ENCODE data around the gene GAS6. TPM values are rescaled to one million over a fixed set of nuclear protein-coding genes. Genes with fewer than 3 reads are reported as not detected.

The GAS6 gene
- total RNA-seq, 1 donor from 2014 or later: 14.8 TPM

DNA sequence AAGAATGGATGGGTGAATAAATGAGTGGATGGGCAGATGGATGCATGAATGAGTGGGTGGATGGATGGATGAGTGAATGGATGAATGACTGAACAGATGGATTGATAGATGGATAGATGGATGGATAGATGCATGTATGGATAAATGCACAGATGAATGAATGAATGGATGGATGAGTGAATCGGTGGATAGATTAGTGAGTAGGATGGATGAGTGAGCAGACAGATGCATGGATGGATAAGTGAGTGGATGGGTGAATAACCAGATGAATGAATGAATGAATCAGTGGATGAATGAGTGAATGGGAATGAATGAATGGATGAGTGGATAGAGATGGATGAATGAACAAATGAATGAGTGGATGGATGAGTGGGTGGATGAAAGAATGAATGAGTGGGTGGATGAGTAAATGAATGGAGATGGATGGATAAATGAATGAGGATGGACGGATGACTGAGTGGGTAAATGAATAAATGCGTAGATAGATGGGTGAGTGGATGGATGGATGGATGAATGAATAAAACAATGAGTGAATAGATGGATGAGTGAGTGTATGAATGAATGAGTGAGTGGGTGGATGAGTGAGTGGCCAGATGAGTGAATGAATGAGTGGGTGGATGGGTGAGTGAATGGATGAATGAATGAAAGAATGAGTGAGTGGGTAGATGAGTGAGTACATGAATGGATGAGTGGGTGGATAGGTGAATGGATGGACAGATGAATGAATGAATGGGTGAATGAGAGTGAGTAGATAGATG lies 13.0 kb downstream of the GAS6 start:
- no peaks in the 10 kb centered on the region for H3K4me1 Mint-ChIP-seq (ENCODE audit: unreplicated experiment)
- H3K27me3 Mint-ChIP-seq (ENCODE audit: unreplicated experiment): no peaks in the 10 kb centered on the region
- H3K36me3 Mint-ChIP-seq (ENCODE audit: unreplicated experiment): no peaks in the 10 kb centered on the region
- no peak for TF ChIP-seq CTCF (IDR thresholded peaks at IDR 0.05)
- no peaks in the 10 kb centered on the region for H3K9me3 Mint-ChIP-seq (ENCODE audit: unreplicated experiment)
- DNase-seq (ENCODE audit: extremely low spot score, unreplicated experiment): no peak
- no peak overlapping the region for H3K4me3 Mint-ChIP-seq (ENCODE audit: unreplicated experiment)
- no peak overlapping the region for H3K27ac Mint-ChIP-seq (ENCODE audit: unreplicated experiment)

DNA sequence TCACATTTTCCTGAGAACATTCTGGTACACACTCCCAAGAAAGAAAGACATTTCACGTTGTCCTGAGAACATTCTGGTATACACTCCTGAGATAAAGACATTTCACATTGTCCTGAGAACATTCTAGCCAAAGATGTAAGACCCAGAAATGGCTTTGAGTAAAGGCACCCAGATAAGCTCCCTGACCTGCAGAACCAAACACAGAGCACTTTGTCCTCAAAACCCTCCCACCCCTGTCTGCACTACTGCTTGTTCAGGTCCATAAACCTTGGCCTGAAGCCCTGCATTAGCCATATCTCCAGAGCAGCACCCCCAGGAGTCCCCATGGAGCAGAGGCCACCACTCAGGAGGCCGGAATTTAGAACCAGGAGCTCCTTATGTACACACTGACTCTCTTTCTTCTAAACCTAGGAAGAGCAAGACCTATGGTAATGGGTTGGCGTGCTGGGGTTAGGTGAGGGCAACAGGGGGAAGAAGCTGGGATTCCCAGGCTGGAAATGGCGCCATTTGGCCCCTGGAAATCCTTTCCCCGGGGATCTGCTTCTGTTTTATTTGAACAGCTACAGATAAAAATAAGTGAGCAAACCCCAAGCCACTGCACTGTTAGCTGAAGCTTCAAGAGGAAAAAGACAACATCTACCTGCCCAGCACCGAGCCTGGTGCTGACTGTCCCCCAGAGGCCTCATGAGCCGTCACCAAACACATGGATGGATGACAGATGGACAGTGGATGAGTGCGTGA lies 13.7 kb downstream of the GAS6 start:
- DNase-seq (ENCODE audit: extremely low spot score, unreplicated experiment): no peak
- Mint-ChIP-seq H3K4me3 (ENCODE audit: unreplicated experiment) (no peak overlapping the region), H3K4me1 (ENCODE audit: unreplicated experiment) (no peaks in the 10 kb centered on the region), H3K27ac (ENCODE audit: unreplicated experiment) (no peak overlapping the region), H3K36me3 (ENCODE audit: unreplicated experiment) (peaks cover 3% of the 10 kb centered on the region), H3K9me3 (ENCODE audit: unreplicated experiment) (no peaks in the 10 kb centered on the region), H3K27me3 (ENCODE audit: unreplicated experiment) (no peaks in the 10 kb centered on the region)
- no peak for TF ChIP-seq CTCF (IDR thresholded peaks at IDR 0.05)

DNA sequence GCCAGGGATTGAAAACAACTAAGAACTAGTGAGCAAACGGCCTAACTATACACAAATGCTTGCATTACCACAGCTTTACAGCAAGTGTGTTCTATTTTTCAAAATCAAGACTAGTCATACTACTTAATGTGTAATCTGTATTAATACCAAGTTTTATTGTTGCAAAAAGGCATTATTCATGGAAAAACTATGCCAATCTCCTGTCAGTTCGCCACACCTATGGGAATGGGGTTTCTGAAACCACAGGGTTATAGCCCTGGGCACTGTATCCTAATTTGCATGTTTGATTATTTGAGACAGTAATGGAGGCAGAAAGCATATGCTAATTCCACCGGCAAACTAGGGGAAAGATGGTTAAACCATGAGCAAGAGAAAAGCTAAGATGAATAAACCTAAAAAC lies 14.3 kb downstream of the GAS6 start:
- Mint-ChIP-seq H3K27ac (ENCODE audit: unreplicated experiment) (no peak overlapping the region), H3K36me3 (ENCODE audit: unreplicated experiment) (peaks cover 3% of the 10 kb centered on the region), H3K9me3 (ENCODE audit: unreplicated experiment) (no peaks in the 10 kb centered on the region), H3K4me3 (ENCODE audit: unreplicated experiment) (no peak overlapping the region), H3K4me1 (ENCODE audit: unreplicated experiment) (no peaks in the 10 kb centered on the region), H3K27me3 (ENCODE audit: unreplicated experiment) (no peaks in the 10 kb centered on the region)
- DNase-seq (ENCODE audit: extremely low spot score, unreplicated experiment): no peak
- no peak for TF ChIP-seq CTCF (IDR thresholded peaks at IDR 0.05)

DNA sequence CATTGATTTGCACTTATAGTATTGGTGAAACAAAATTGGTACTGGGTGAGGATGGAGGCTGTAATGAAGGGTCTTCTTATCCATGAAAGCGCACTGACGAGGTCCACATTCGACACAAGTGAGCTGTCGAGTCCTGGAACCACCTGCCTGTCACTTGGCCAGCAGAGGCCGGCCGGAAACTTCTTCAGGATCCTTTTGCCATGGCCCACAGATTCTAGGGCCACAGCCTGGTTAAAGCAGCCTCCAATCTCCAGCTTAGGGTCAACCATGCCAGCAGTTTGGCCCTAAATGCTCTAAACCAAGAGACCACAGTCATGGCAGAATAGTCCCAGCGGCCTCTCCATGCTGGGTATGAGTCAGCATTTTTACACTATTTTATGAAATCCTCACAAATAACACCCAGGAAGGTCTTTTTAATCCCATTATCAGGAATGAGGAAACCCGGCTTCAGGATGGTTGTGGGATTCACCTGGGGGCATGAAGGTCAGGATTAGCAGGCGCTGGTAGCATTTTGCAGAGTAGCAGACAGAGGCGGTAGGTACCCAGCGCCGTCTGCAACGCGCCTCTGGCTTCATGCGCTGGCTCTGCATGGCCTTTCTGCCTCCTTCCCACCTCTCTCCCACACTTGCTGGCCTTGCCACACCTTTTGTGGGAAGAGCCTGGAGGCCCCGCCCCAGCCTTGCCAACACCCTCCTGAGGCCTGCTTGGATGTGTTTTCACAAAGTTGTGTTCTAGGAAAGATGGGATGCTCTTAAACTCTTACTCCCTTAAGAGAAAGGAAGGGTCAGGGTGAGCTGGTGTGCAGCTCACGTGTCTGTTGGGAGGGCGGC lies 15.2 kb downstream of the GAS6 start:
- Mint-ChIP-seq H3K4me3 (ENCODE audit: unreplicated experiment) (no peak overlapping the region), H3K36me3 (ENCODE audit: unreplicated experiment) (peaks cover 3% of the 10 kb centered on the region), H3K27ac (ENCODE audit: unreplicated experiment) (no peak overlapping the region)

More for the DNA sequence above, 15.2 kb downstream of the GAS6 start:
- no peak for TF ChIP-seq CTCF (IDR thresholded peaks at IDR 0.05)
- no peaks in the 10 kb centered on the region for H3K4me1 Mint-ChIP-seq (ENCODE audit: unreplicated experiment)
- H3K9me3 Mint-ChIP-seq (ENCODE audit: unreplicated experiment): no peaks in the 10 kb centered on the region
- DNase-seq (ENCODE audit: extremely low spot score, unreplicated experiment): peak; percentile 65
- no peaks in the 10 kb centered on the region for H3K27me3 Mint-ChIP-seq (ENCODE audit: unreplicated experiment)
